Right atrium auricular region (tissue), 2 donors: ENCODE measurements around the gene DLG1. TPM values are rescaled to one million over a fixed set of nuclear protein-coding genes. Genes with fewer than 3 reads are reported as not detected.

Source experiments
- DNase-seq: peaks from one replicate; pipeline ENCODE4 v3.0.0-alpha.2; 2019; ENCODE audit warnings: low spot score
- H3K27ac ChIP-seq, 2 donors: fragments of 200-600 bp; sonication (generic); 1 replicate in 1 of 2; 2 replicates in 1 of 2; pipeline ENCODE4 v1.5.1; 2016 to 2019
- H3K27me3 ChIP-seq, 2 donors: fragments of 200-600 bp; sonication (generic); one replicate each; pipeline versions ENCODE4 v1.5.1 to v1.6.0; 2017 to 2019
- H3K36me3 ChIP-seq: fragments of 200-600 bp; sonication (generic); one replicate; pipeline ENCODE4 v1.5.1; 2016
- H3K4me1 ChIP-seq, 2 donors: fragments of 200-600 bp; sonication (generic); one replicate each; pipeline versions ENCODE4 v1.5.1 to v1.6.0; 2017 to 2019
- H3K4me3 ChIP-seq, 2 donors: fragments of 200-600 bp; sonication (generic); 1 replicate in 1 of 2; 2 replicates in 1 of 2; pipeline ENCODE4 v1.5.1; 2017 to 2019; ENCODE audit warnings: mild to moderate bottlenecking in 1 of 2, moderate library complexity in 1 of 2
- H3K9me3 ChIP-seq, 2 donors: fragments of 200-600 bp; sonication (generic); one replicate each; pipeline ENCODE4 v1.5.1; 2019
- CTCF ChIP-seq, 2 donors: fragments of 200-600 bp; sonication (generic); IDR thresholded peaks; one replicate each; pipeline ENCODE4 v1.5.1; 2019; ENCODE audit warnings: antibody characterized with exemption in 2 of 2
- total RNA-seq, 2 donors: library from RNA; depleted of rRNA; stranded (reverse); fragments of >200 nt; gene quantifications; one replicate each; pipeline ENCODE4 v1.1.0, GENCODE V29; 2016

Gene DLG1
- total RNA-seq, 2 donors from 2014 or later, result 24.4 to 49.9 TPM

- Histone ChIP-seq H3K27me3 (no peaks in the 10 kb centered on the region), H3K36me3 (no peaks in the 10 kb centered on the region), H3K27ac (no peak overlapping the region), H3K4me3 (no peak overlapping the region), H3K9me3 (peaks cover 0 to 19% of the 10 kb centered on the region in 2 donors), H3K4me1 (no peaks in the 10 kb centered on the region)
- no peak for TF ChIP-seq CTCF (IDR thresholded peaks at IDR 0.05)
- no peak for DNase-seq
Measured at GRCh38 chr3:197253238-197253947, 45.0 kb downstream of the DLG1 start.

- Histone ChIP-seq H3K9me3 (peaks cover 0 to 25% of the 10 kb centered on the region in 2 donors), H3K27me3 (no peaks in the 10 kb centered on the region), H3K36me3 (no peaks in the 10 kb centered on the region), H3K4me1 (no peaks in the 10 kb centered on the region), H3K27ac (no peak overlapping the region), H3K4me3 (no peak overlapping the region)
- no peak for TF ChIP-seq CTCF (IDR thresholded peaks at IDR 0.05)
- no peak for DNase-seq
Measured at GRCh38 chr3:197249542-197249941, 48.9 kb downstream of the DLG1 start.

GRCh38 chr3:197248341-197248740, 50.1 kb downstream of the DLG1 start:
- DNase-seq, result no peak
- peaks cover 0 to 29% of the 10 kb centered on the region in 2 donors for H3K9me3 ChIP-seq
- no peak overlapping the region for H3K27ac ChIP-seq
- no peak for TF ChIP-seq CTCF (IDR thresholded peaks at IDR 0.05)
- no peak overlapping the region for H3K4me3 ChIP-seq
- no peaks in the 10 kb centered on the region for H3K4me1 ChIP-seq
- H3K27me3 ChIP-seq, result no peaks in the 10 kb centered on the region
- H3K36me3 ChIP-seq, result no peaks in the 10 kb centered on the region

- no peak for DNase-seq
- Histone ChIP-seq H3K36me3 (no peaks in the 10 kb centered on the region), H3K27me3 (no peaks in the 10 kb centered on the region), H3K4me1 (no peaks in the 10 kb centered on the region), H3K4me3 (no peak overlapping the region), H3K9me3 (peaks cover 4 to 45% of the 10 kb centered on the region in 2 donors), H3K27ac (no peak overlapping the region)
- no peak for TF ChIP-seq CTCF (IDR thresholded peaks at IDR 0.05)
Measured at GRCh38 chr3:197244751-197245150, 53.7 kb downstream of the DLG1 start.

- no peak overlapping the region for H3K27ac ChIP-seq
- H3K36me3 ChIP-seq, result no peaks in the 10 kb centered on the region
- H3K4me3 ChIP-seq, result no peak overlapping the region
- no peaks in the 10 kb centered on the region for H3K27me3 ChIP-seq
- DNase-seq, result no peak
- H3K9me3 ChIP-seq, result peaks cover 4 to 28% of the 10 kb centered on the region in 2 donors
- no peak for TF ChIP-seq CTCF (IDR thresholded peaks at IDR 0.05)
- H3K4me1 ChIP-seq, result no peaks in the 10 kb centered on the region
Measured at GRCh38 chr3:197242784-197243432, 55.5 kb downstream of the DLG1 start.
